Islet of Langerhans (tissue), 1 donor: ENCODE measurements around the gene IKBKE.

Experiments used
- FAIRE-seq: peaks from one replicate; lab custom pipeline; 2011; peaks lifted over from hg19 to GRCh38; lab: Jason Lieb, UNC

The IKBKE gene

DNA sequence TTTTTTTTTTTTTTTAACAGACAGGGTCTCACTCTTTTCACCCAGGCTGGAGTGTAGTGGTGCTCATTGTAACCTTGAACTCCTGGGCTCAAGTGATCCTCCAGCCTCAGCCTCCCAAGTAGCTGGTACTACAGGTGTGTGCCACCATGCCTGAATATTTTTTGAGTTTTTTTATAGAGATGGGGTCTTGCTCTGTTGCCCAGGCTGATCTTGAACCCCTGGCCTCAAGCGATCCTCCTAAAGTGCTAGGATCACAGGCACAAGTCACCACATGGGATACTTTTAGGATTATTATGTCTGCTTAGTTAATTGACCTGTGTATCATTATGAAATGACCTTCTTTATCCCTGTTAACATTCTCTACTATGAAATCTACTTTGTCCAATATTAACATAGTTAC is 75.1 kb downstream of the IKBKE start:
- FAIRE-seq, result no peak
